DND-41 (cell line): ENCODE measurements around the gene MYO16.

Source experiments
- ATAC-seq: fragments of 200-7000 bp; cut with Tn5 transposase; 3 replicates; pipeline ENCODE4 v1.9.1; 2021; ENCODE audit warnings: low read depth; ENCODE audit not compliant: insufficient read depth
- DNase-seq: peaks from one replicate; pipeline ENCODE4 v3.0.0-alpha.2; 2020
- H2AFZ ChIP-seq: 2 replicates; pipeline ENCODE4 v1.6.0; 2012; ENCODE audit warnings: low read depth, low read length
- H3K27ac ChIP-seq: 2 replicates; pipeline ENCODE4 v1.5.1; 2012; ENCODE audit warnings: low read length, inconsistent platforms
- H3K27me3 ChIP-seq: fragments of 200-600 bp; sonication (generic); 2 replicates; pipeline ENCODE4 v1.6.0; 2012; ENCODE audit warnings: low read length, mild to moderate bottlenecking, inconsistent platforms; ENCODE audit not compliant: insufficient read depth, poor library complexity
- H3K36me3 ChIP-seq: 2 replicates; pipeline ENCODE4 v1.5.1; 2012; ENCODE audit warnings: low read length, inconsistent platforms; ENCODE audit not compliant: insufficient read depth
- H3K4me1 ChIP-seq: 2 replicates; pipeline ENCODE4 v1.5.1; 2012; ENCODE audit warnings: mild to moderate bottlenecking, low read length; ENCODE audit not compliant: insufficient read depth
- H3K4me2 ChIP-seq: 2 replicates; pipeline ENCODE4 v1.6.0; 2012; ENCODE audit warnings: mild to moderate bottlenecking, moderate library complexity, low read length, inconsistent platforms; ENCODE audit not compliant: insufficient read depth
- H3K4me3 ChIP-seq, 2 experiments: fragments of 200-600 bp in 1 of 2; shearing (Covaris generic) in 1 of 2; 2 replicates each; pipeline ENCODE4 v1.5.1; 2012 to 2016; ENCODE audit warnings: inconsistent platforms in 2 of 2, low read length in 2 of 2, mild to moderate bottlenecking in 2 of 2, low read depth in 1 of 2, moderate library complexity in 1 of 2
- H3K79me2 ChIP-seq: 2 replicates; pipeline ENCODE4 v1.6.0; 2012; ENCODE audit warnings: low read length, inconsistent platforms; ENCODE audit not compliant: insufficient read depth
- H3K9ac ChIP-seq: 2 replicates; pipeline ENCODE4 v1.6.0; 2012; ENCODE audit warnings: low read depth, mild to moderate bottlenecking, inconsistent platforms, low read length, moderate library complexity
- H3K9me3 ChIP-seq: 2 replicates; pipeline ENCODE4 v1.5.1; 2012; ENCODE audit warnings: low read length, moderate library complexity, mild to moderate bottlenecking, inconsistent platforms; ENCODE audit not compliant: insufficient read depth, severe bottlenecking
- H4K20me1 ChIP-seq: 2 replicates; pipeline ENCODE4 v1.6.0; 2012; ENCODE audit warnings: low read length; ENCODE audit not compliant: insufficient read depth
- CTCF ChIP-seq: IDR thresholded peaks from 2 replicates; pipeline ENCODE4 v1.5.1; 2012; ENCODE audit warnings: borderline replicate concordance, low read length, moderate library complexity, mild to moderate bottlenecking; ENCODE audit not compliant: poor library complexity, severe bottlenecking; ENCODE audit errors: extremely low read depth
- EZH2 ChIP-seq: IDR thresholded peaks from 3 replicates; pipeline ENCODE4 v1.6.1; 2012; ENCODE audit warnings: borderline replicate concordance, low read depth, mild to moderate bottlenecking, moderate library complexity, low read length, inconsistent platforms; ENCODE audit not compliant: severe bottlenecking

Gene MYO16

GRCh38 chr13:108768035-108768434 lies 138.6 kb downstream of the MYO16 start:
- no peak overlapping the region for H3K9ac ChIP-seq
- no peak overlapping the region for H3K27ac ChIP-seq
- no peak overlapping the region for H3K4me2 ChIP-seq
- no peak overlapping the region for H2AFZ ChIP-seq
- H3K4me1 ChIP-seq: no peaks in the 10 kb centered on the region
- H3K4me3 ChIP-seq: no peak overlapping the region
- H3K9me3 ChIP-seq: no peaks in the 10 kb centered on the region
- H3K27me3 ChIP-seq: peaks cover 6% of the 10 kb centered on the region
- H3K79me2 ChIP-seq: no peaks in the 10 kb centered on the region
- no peaks in the 10 kb centered on the region for H3K36me3 ChIP-seq
- DNase-seq (no peak), ATAC-seq (no peak)
- H4K20me1 ChIP-seq: no peaks in the 10 kb centered on the region
- TF ChIP-seq CTCF: no peak
- TF ChIP-seq EZH2: no peak

DNA sequence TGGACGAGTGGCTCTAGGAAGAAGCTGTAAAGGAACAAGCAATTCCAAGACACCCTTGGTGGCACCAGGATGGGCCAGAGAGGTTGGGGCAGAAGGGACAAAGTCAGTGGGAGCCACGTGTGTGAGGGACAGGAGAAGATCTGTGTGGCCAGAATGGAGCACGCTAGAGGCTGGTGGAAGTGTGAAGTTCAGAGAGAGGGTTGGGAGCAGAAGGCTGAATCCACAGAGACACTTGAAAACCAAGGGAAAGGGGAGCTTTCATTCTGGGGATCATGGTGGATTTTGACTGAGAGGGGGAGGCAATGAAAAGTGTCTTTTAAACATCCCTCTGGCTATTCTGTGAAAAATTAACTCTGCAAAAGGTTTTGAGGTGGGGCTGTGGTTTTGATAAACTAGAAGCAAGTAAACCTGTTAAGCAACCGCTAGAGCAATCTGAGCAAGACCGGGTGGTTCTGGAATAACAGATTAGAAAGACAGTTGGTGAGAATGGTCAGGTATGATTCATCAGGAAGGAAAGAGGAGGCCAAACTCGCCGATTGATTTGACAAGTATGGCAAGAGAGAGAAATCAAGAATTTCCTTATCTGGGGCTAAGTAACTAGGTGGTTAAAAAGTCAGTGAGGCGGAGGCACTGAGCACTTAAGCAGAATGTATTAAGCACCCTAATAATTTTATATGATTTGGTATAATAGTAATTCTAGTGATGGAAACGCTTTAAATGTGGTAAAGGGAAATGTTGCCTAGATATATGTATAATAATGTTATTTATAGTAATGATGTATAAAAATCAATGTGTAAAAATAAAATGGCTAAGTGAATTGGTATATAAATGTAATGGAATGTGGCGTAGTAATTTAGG lies 140.0 kb downstream of the MYO16 start:
- ATAC-seq: no peak
- H2AFZ ChIP-seq: no peak overlapping the region

GRCh38 chr13:108775597-108775996 lies 146.2 kb downstream of the MYO16 start:
- no peaks in the 10 kb centered on the region for H3K9me3 ChIP-seq
- no peak overlapping the region for H3K27ac ChIP-seq
- ATAC-seq (no peak), DNase-seq (no peak)
- no peak overlapping the region for H3K4me2 ChIP-seq
- no peaks in the 10 kb centered on the region for H3K4me1 ChIP-seq
- H3K9ac ChIP-seq: no peak overlapping the region
- H3K79me2 ChIP-seq: no peaks in the 10 kb centered on the region
- H3K4me3 ChIP-seq: no peak overlapping the region
- peaks cover 8% of the 10 kb centered on the region for H3K27me3 ChIP-seq
- no peaks in the 10 kb centered on the region for H4K20me1 ChIP-seq
- no peaks in the 10 kb centered on the region for H3K36me3 ChIP-seq
- no peak overlapping the region for H2AFZ ChIP-seq
- no peak for TF ChIP-seq CTCF
- no peak for TF ChIP-seq EZH2

More for the DNA sequence above, 140.0 kb downstream of the MYO16 start:
- TF ChIP-seq EZH2 (no peak), CTCF (no peak)
- no peak overlapping the region for H3K27ac ChIP-seq
- no peaks in the 10 kb centered on the region for H4K20me1 ChIP-seq
- no peak overlapping the region for H3K4me3 ChIP-seq
- DNase-seq: no peak
- no peaks in the 10 kb centered on the region for H3K9me3 ChIP-seq
- peaks cover 6% of the 10 kb centered on the region for H3K27me3 ChIP-seq
- H3K79me2 ChIP-seq: no peaks in the 10 kb centered on the region
- no peaks in the 10 kb centered on the region for H3K4me1 ChIP-seq
- no peak overlapping the region for H3K4me2 ChIP-seq
- H3K9ac ChIP-seq: no peak overlapping the region
- H3K36me3 ChIP-seq: no peaks in the 10 kb centered on the region
